K562 (cell line): Measurements from ENCODE around the gene JAK3. TPM values are rescaled to one million over a fixed set of nuclear protein-coding genes. Genes with fewer than 3 reads are reported as not detected.

Experiments used
- ATAC-seq: fragments of 200-7000 bp; cut with Tn5 transposase; 3 replicates; pipeline ENCODE4 v1.9.1; 2020; ENCODE audit warnings: moderate library complexity
- BruUV-seq: library from RNA; stranded (reverse); fragments of 400-500 nt; replicated peaks from 2 replicates; lab custom pipeline; 2021; lab: Mats Ljungman, UMichigan
- CTCF ChIA-PET: fragments of 300-600 bp; formaldehyde crosslinking; extraction: SDS; loops from one replicate; lab custom pipeline; 2021; ENCODE audit warnings: low intra/inter-chr PET ratio; lab: Yijun Ruan, JAX
- POLR2A ChIA-PET: fragments of 300-600, 350-650 bp; sonication (Branson Sonifier 250); formaldehyde crosslinking; extraction: SDS; loops from one replicate; lab custom pipeline; 2021; ENCODE audit warnings: antibody characterized with exemption, inconsistent platforms; lab: Yijun Ruan, JAX
- DNase-seq, 4 experiments: peaks; one replicate each; pipeline versions ENCODE4 v3.0.0 to v3.0.0-alpha.2; 2011 to 2018; ENCODE audit warnings: low spot score in 3 of 4, mixed read lengths in 3 of 4; ENCODE audit errors: extremely low read depth in 1 of 4
- FAIRE-seq: peaks from 2 replicates; lab custom pipeline; 2011; peaks lifted over from hg19 to GRCh38; lab: Jason Lieb, UNC
- H2AFZ ChIP-seq: 2 replicates; pipeline ENCODE4 v1.6.0; 2011; ENCODE audit warnings: low read depth, low read length, control low read depth, inconsistent platforms
- H3K27ac ChIP-seq: fragments of 200-600 bp; 3 replicates; pipeline ENCODE4 v1.8.0; 2011; ENCODE audit warnings: low read depth, mild to moderate bottlenecking, control low read depth, inconsistent platforms, low read length, moderate library complexity, mixed read lengths; ENCODE audit errors: extremely low read depth
- H3K27me3 ChIP-seq, 2 experiments: fragments of 300-600 bp in 1 of 2; 2 replicates in 1 of 2; 3 replicates in 1 of 2; pipeline versions ENCODE4 v1.6.0 to v1.8.0; 2011; ENCODE audit warnings: inconsistent platforms in 2 of 2, low read length in 2 of 2, mild to moderate bottlenecking in 1 of 2, mixed read lengths in 1 of 2, moderate library complexity in 1 of 2; ENCODE audit not compliant: control insufficient read depth in 2 of 2, insufficient read depth in 2 of 2
- H3K36me3 ChIP-seq: fragments of 300-600 bp; 3 replicates; pipeline ENCODE4 v1.8.0; 2011; ENCODE audit warnings: mild to moderate bottlenecking, low read length, inconsistent platforms; ENCODE audit not compliant: control insufficient read depth, insufficient read depth
- H3K4me1 ChIP-seq, 2 experiments: fragments of 200-600 bp in 1 of 2; replicated peaks in 1 of 2; 2 replicates in 1 of 2; 3 replicates in 1 of 2; pipeline versions ENCODE4 v1.5.1 to v1.8.0; 2011; ENCODE audit warnings: inconsistent platforms in 2 of 2, low read length in 2 of 2, mild to moderate bottlenecking in 1 of 2, mixed read lengths in 1 of 2, moderate library complexity in 1 of 2; ENCODE audit not compliant: control insufficient read depth in 2 of 2, insufficient read depth in 2 of 2
- H3K4me2 ChIP-seq: 2 replicates; pipeline ENCODE4 v1.6.1; 2011; ENCODE audit warnings: low read length, control low read depth, inconsistent platforms, mixed read lengths; ENCODE audit not compliant: insufficient read depth
- H3K4me3 ChIP-seq: fragments of 200-600 bp; sonication (generic), shearing (Covaris generic); 2 replicates; pipeline ENCODE4 v1.5.1; 2016; ENCODE audit warnings: control low read depth, inconsistent platforms
- H3K79me2 ChIP-seq: fragments of 200-600 bp; 3 replicates; pipeline ENCODE4 v1.8.0; 2011; ENCODE audit warnings: low read length, inconsistent platforms; ENCODE audit not compliant: control insufficient read depth, insufficient read depth
- H3K9ac ChIP-seq, 2 experiments: 2 replicates each; pipeline versions ENCODE4 v1.6.0 to v1.6.1; 2011; ENCODE audit warnings: low read depth in 2 of 2, low read length in 2 of 2, control low read depth in 1 of 2, inconsistent platforms in 1 of 2, mild to moderate bottlenecking in 1 of 2, mixed read lengths in 1 of 2; ENCODE audit not compliant: insufficient read depth in 1 of 2
- H3K9me1 ChIP-seq: one replicate; pipeline ENCODE4 v1.6.0; 2011; ENCODE audit warnings: inconsistent platforms, mild to moderate bottlenecking, low read length, moderate library complexity; ENCODE audit not compliant: control insufficient read depth, insufficient read depth
- H3K9me3 ChIP-seq: replicated peaks from 2 replicates; pipeline ENCODE4 v1.5.1; 2011; ENCODE audit warnings: low read depth, low read length, inconsistent platforms; ENCODE audit not compliant: control insufficient read depth, insufficient read depth
- H4K20me1 ChIP-seq: replicated peaks from 2 replicates; pipeline ENCODE4 v1.6.1; 2011; ENCODE audit warnings: low read length, inconsistent platforms, mixed read lengths; ENCODE audit not compliant: control insufficient read depth, insufficient read depth
- ZNF165 ChIP-seq: fragments of 250-450 bp; sonication (Bioruptor Pico); IDR thresholded peaks from 2 replicates; pipeline ENCODE4 v1.4.0; 2020; ENCODE audit warnings: borderline replicate concordance
- WGBS: fragments of 100-300 bp; shearing (Covaris generic); methylation state at CpG from one replicate; pipeline ENCODE4 v1.1.6; 2016; ENCODE audit warnings: low coverage, mixed read lengths; ENCODE audit not compliant: insufficient coverage; ENCODE audit errors: missing lambda C conversion rate; 5-methylcytosine and 5-hydroxymethylcytosine counted together
- in situ Hi-C: fragments of 300-500 bp; cut with MboI; formaldehyde crosslinking; loops from 4 replicates; pipeline ENCODE4 v1.15.0; 2018; ENCODE audit warnings: inconsistent platforms, mixed read lengths
- intact Hi-C: fragments of 100-400 bp; cut with micrococcal nuclease; formaldehyde crosslinking; loops from 2 replicates; pipeline ENCODE4 v1.14.2; 2022
- polyA plus RNA-seq, 8 experiments: library from polyadenylated mRNA; depleted of rRNA in 4 of 8; stranded (reverse) in 5 of 8; unstranded in 3 of 8; fragments of >200 nt; fragmentation: Nextera tagmentation in 2 of 8; fragmentation: Illumina TruSeq in 1 of 8; extraction: Ambion mirVana in 2 of 8; extraction: Trizol in 1 of 8; gene quantifications; 2 replicates each; pipeline versions ENCODE4 v1.2.1 to v1.2.3, GENCODE V29; 2011 to 2014; ENCODE audit warnings: inconsistent platforms in 1 of 8, missing spikeins in 1 of 8
- total RNA-seq, 7 experiments: library from RNA; depleted of rRNA in 6 of 7; stranded (reverse); fragments of >200 nt in 6 of 7; fragmentation: Illumina TruSeq in 2 of 7; extraction: Trizol in 2 of 7; gene quantifications; 2 replicates each; pipeline versions ENCODE4 v1.2.1 to v1.2.3, GENCODE V29; 2011 to 2021; ENCODE audit warnings: low replicate concordance in 1 of 7
- TF ChIP-seq, protein P1 (sequence below): sonication (generic); formaldehyde crosslinking; IDR thresholded peaks from 2 replicates; pipeline ENCODE4 v1.8.1; 2023; ENCODE audit warnings: mild to moderate bottlenecking, missing genetic modification reagents

The JAK3 gene
- total and polyA plus RNA-seq, 9 of the 15 experiments (the other 6 are each of a cell fraction or from before 2014, with no cell fraction given): 0.01 to 0.18 (median 0.07) TPM; not detected in 1

DNA sequence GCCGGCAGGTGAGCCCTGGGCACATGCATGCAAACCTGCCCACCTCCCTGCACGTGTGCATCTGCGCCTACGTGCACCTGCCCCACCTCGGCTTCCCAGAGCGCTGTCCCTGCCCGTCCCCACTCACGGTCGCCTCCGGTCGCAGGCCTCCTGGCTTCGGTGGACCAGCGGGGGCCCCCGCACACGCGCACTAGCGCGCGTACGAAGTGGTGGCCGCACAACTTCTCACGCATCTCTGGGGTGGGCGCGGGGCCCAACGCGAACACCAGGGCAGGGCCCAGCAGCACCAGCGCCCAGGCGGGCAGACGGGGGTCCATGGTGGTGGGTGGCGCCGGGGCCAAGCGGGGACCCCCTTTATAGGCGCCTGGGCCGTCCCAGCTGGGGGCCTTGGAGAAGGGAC, 26.6 kb downstream of the JAK3 start, which contains the start of gene INSL3:
Gene INSL3 (minus strand): TSS at position 330 of the 400 bp plus-strand sequence. CDS start 13 bp downstream, at position 317.
- ChIA-PET CTCF (no interaction called here), POLR2A (no interaction called here)
- Histone ChIP-seq H3K36me3 (no peaks in the 10 kb centered on the region), H3K4me3 (no peak within 1 kb of the TSS), H3K27me3 (peaks cover 8 to 44% of the 10 kb centered on the region in 2 experiments; a peak in 4 of 5 replicates), H3K9ac (no peak within 1 kb of the TSS), H4K20me1 (no peaks in the 10 kb centered on the region), H3K4me2 (no peak within 1 kb of the TSS), H3K9me3 (no peaks in the 10 kb centered on the region), H3K4me1 (peaks cover 0 to 13% of the 10 kb centered on the region in 2 experiments; a peak in 2 of 5 replicates), H2AFZ (no peak within 1 kb of the TSS), H3K9me1 (no peaks in the 10 kb centered on the region), H3K79me2 (no peaks in the 10 kb centered on the region), H3K27ac (no peak within 1 kb of the TSS)
- ATAC-seq (no peak), DNase-seq (no peak), FAIRE-seq (no peak)
- in situ Hi-C loops: no loop called here
- WGBS: 30% methylated on average over 21 of the region's 34 CpGs
- intact Hi-C loops: no loop called here
- BruUV-seq: no TSS peak
- no peak for TF ChIP-seq ZNF165 (CRISPR knock-in tag)
- TF ChIP-seq, protein P1, sequence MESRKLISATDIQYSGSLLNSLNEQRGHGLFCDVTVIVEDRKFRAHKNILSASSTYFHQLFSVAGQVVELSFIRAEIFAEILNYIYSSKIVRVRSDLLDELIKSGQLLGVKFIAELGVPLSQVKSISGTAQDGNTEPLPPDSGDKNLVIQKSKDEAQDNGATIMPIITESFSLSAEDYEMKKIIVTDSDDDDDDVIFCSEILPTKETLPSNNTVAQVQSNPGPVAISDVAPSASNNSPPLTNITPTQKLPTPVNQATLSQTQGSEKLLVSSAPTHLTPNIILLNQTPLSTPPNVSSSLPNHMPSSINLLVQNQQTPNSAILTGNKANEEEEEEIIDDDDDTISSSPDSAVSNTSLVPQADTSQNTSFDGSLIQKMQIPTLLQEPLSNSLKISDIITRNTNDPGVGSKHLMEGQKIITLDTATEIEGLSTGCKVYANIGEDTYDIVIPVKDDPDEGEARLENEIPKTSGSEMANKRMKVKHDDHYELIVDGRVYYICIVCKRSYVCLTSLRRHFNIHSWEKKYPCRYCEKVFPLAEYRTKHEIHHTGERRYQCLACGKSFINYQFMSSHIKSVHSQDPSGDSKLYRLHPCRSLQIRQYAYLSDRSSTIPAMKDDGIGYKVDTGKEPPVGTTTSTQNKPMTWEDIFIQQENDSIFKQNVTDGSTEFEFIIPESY: peak; percentile 53; the same call in 1 of the 2 replicates
